GM19397 (cell line): ENCODE data around the gene CDKAL1.

Experiments used
- ATAC-seq: cut with Tn5 transposase; IDR thresholded peaks from one replicate; pipeline ENCODE4 v1.9.1; 2021; ENCODE audit warnings: mild to moderate bottlenecking, moderate library complexity; ENCODE audit not compliant: unreplicated experiment

CDKAL1 gene

DNA sequence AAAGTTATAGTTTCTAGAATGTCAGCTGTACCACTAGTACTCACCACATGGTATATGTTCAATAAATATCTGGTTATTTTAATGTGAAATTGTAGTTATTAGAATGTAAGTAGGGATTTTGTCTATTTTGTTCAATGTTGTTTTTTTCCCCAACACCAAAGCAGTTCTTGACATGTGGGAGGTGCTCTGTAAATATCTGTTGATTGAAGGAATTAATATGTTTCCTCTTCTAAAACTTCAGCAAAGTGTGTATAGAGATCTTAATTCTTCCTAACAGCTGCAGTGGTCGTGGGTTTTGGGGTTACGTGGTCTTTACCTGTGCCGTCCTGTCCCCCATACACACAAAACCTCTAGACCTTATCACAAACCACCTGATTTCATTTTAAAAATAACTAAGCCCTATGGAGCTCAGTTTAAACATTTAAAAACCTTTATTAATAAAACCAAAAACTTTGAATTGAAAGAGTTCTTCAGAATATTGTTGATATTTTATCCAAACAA, 587.4 kb downstream of the CDKAL1 start:
- ATAC-seq: no peak

DNA sequence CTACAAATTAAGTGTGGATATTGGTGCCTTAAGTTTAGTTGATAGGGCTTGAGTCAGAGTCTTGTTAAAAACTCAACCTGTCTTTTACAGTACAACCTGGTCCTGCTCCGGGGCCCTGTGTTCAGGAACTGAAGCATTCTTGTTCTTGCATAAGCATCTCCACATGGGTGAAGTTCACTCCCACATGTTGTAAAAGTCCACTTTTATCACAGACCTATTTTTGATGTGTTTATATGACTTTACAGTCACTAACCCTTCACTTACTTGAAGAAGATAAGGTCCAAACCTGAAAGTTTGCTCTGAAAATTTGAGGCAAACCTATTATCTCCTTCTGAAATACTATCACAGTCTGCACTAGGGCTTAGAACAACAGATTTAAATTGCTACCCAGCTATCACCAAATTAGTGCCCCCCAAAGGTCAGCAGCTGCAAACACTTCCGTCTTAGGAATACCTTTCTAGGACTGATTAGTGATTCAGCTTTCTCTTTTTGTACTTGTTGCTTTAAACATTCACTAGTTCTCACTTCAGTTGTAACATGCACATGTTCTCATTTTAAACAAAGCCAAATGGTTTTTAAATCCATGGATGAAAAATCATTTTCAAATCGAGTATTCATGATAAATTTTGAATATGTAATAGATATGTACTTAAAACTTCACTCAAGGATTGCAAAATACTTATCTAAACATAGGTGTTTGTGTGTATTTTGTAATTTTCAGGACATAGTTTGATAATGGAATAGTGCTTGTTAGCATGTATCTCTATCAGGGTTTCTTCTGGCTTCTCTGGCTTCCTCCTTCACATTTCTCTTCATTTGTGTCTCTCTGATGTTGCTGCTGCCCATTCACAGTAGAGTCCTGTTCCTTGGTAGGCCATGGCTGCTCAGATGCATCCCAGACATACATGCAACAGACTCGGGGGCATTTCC, 589.5 kb downstream of the CDKAL1 start:
- no peak for ATAC-seq

DNA sequence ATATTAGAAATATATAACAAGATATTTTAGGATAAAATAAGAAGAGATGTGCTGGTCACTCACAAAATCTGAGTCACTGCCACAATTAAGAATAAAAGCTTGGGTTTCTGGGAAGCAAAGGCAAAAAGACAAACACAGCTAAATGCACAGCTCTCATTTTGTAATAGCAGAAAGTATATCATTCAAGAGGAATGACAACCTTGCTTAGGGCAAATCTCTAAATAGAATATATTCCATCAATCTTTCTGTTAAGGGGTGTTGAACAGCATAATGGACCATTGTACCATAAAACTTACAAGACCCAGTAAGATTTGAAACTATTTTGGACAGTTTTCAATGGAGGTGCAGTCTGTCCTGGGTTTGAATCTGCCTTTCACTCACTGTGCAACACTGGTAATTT, 594.3 kb downstream of the CDKAL1 start:
- ATAC-seq: no peak

DNA sequence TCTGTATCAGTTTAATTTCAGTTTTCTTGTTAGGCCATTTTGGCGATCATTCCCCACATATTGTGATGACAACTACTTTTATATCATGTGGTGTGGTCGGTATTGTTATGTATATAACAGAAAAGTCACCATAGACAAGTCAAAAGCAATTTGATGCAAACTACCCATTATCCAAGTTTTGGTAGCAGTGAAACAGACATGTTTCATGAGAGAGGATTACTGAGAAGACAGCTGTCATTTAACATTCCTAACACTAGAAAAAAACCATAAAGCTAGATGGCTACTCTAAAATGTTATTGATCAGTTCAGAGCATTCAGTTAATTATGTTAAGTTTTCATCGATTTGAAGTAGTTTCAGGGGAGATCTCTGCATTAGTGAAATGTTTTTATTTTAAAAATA, 597.1 kb downstream of the CDKAL1 start:
- no peak for ATAC-seq

DNA sequence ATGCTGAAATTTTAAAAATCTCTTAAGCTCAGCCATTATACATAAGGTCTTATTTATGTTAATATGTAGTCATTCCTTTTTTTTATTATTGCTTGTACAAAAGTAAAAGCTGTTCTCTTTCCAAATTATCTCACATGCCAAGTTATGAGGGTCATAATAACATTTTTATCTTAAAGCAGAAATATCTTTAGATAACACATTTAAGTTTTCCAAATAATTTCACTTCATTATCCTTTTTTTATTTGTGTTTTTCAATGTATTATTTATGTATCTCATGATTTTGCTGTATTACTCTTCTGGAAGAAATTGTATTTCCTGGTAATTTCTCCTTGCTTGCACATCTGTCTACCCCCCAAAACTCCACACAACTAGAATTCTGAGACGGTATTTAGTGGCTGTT, 598.2 kb downstream of the CDKAL1 start:
- no peak for ATAC-seq

DNA sequence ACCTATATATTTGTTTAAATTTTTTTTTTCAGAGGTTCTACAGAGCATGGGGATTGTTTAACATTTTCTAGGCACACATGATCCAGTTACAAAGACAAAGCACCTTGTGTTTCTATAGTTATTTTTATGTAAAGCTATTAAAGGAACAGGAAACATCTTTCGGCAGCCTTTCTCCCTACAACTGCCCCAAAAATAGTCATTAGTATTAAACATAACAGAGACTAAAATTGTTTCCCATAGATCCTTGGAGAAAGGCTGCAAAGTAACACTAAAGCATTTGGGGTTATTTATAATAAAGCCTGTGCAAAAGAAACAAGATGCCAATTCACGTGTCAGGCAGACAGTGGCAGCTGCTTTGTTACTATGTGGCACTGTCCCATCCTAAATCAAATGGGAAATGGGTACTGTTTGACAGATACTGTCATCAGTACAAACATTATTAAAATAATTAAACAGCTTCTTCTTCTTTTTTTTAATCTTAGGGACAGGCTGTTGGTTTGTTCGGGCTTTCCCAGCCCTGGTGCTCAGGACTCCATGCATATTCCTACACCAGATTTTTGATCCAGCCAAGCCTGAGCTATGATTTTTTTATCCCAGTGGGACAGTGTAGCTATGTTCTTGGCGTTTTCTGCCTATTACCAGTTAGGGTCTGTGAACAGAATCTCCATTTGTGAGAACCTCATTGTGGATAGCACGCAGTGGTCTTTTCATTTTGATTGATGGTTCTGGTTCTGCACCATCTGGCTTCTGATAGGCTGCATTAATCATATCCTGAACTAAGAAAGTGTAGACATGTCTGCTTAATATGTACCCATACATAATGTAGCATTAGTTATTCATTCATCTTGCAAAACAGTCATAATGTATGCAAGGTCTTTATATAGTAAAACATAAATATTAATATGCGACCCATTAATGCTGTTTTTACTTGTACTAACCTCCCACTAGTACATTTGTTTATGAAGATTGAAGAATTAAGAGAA, 598.9 kb downstream of the CDKAL1 start:
- no peak for ATAC-seq

DNA sequence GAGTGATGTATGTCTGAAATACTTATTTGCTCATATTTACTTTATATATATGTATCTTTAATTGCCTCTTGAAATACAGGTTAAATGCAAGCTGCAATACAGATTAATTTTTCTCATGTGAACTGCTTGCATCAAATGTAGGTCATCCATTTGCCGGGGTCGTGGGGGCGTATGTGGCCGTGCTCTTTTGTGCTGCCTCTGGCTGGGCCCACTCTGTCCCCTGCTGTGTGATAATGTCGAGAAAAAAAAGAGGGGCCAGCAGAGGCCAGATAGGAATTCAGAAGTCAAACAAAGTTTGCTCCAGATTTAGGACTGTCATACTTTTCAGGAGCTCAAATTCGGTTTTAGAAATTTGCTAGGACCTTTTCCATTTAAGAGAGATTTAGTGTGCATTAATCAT, 599.6 kb downstream of the CDKAL1 start:
- ATAC-seq: no peak

DNA sequence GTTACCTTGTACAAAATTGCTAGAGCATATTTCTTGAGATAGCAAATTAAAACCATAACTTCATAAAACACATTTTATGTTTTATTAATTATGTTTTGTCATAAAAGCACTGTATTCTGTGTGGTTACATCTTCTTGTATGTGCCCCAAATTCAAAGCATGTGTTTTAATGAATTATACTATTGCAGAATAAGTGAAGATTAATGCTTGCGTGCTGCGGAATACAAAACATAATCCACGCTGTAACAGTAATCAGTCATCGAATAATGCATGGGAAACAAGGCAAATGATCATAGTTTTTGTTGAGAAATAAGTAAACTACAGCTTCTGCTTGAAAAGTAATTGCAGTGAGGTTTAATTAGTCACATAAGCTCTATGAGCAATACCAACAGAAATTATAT, 600.1 kb downstream of the CDKAL1 start:
- no peak for ATAC-seq

DNA sequence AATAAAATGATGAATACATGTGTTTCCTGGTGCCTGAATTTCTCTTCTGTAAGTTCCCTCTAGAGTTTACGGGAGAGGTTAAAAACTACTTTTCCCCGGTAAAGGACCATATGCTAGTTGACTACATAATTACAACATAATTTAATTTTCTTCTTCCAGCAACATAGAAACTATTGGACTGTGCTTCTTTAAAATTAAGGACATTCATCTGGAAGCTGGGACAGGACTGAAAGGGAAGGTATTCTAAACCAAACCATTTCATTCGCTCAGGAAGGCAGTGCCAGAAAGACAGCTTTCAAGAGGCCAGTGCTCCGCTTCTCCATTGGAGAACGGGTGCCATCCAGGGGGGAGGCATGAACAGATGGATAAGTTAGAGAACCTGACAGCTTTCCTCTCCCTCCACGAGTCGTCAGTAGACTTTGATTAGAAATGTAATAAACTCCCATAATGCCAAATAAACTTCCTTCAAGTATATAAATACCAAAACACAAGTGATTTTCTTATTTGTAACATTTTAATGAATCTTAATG, 601.3 kb downstream of the CDKAL1 start:
- ATAC-seq: no peak

DNA sequence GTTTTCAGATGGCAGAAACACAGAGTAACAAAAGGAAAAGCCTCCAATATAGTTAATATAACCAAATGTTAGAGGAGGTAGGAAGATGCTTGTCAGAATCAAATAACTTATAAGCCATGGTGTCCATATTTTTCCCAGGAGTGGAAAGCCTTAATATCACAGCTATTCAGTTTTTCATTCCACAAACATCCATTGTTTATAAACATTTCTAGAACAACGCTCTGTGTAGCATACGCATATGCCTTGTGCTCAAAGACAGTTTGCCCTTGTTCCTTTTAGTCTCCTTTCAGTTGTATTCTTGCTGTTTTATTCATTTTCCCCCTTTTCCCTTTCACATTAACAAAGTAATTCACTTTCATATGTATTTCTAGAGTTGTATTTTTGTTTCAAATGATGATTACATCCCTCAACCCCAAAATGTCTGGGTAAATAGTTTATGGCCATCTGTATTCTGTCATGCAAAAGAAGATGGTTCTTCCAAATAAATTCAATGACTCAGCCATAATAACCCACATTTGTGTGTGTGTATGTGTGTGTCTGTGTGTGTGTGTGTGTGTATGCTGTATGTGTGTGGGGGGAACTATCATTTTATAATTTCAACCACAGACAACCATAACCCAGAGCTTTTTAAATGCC, 603.6 kb downstream of the CDKAL1 start:
- ATAC-seq: no peak

DNA sequence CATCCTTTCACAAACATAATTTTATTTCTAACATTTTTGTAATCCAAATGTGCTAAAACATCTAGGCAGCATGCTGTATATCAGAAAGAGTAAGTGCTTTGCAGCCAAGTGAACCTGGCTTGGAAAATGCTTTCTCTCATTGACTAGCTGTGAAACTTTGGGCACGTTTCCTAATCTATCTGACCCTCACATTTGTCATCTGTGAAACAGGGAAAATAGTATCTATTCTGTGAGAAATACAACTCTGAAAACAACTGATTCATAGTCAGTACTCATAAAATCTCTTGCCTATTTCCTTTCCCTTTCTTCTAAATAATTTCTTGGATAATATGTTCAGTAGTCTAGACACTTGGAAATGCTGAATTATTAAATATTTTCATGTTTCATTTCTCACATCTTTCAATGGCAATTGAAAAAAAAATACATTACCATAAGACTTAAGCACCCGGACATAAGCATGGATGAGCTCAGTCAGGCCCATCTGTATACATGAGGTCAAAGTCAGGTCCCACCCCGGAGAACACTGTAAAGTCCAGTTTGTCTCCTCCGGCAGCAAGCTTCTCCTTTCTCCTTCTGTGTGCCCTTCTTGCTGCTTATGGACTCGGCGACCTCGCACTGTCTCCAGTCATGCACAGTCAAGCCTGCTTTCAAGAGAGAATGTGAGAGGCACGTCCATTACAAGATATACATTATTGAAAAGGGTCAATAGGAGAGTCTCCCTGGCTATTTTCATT, 604.2 kb downstream of the CDKAL1 start:
- no peak for ATAC-seq

DNA sequence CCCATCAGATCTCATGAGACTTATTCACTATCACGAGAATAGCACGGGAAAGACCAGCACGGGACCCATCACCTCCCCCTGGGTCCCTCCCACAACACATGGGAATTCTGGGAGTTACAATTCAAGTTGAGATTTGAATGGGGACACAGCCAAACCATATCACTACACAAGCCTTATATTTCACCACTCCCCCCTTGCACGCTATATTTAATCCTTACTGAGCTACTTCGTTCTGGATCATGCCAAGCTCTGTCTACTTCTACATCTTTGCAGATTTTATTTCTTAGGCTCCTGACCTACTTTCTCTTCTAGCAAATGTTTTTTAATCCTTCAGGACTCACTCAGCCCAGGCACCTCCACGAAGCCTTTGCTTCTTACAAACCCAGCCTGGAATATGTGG, 606.7 kb downstream of the CDKAL1 start:
- ATAC-seq: no peak

DNA sequence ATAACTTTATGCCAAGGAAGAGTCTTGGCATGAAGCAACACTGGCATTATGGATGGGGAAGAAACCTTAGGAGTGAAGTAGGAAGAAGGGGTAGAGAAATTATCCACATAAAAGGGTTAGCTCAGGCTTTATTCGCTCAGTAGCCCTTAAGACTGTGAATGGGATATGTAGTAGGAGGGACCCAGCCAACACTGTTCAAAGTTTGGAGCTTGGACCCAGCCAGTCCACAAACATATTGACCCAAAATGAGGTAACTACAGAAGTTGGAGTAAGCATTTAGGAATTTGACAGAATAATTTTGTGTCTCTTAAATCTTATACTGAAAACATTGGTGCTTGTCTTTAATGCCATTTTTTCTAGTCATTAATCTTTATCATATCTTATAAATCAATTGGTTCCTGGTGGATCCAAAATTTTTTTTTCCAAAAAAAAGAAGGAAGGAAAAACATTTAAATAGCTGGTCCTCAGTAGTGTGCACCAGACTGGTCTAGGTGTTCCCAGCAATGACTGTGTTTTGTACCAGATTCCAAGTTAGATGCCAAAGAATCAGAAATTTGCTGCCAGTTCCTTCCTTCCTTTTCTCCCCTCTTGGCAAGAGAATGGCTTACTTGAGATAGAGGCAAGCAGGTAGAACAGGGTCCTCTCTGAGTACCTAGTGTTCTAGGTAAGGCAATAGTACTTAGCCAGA, 607.5 kb downstream of the CDKAL1 start:
- ATAC-seq: no peak

DNA sequence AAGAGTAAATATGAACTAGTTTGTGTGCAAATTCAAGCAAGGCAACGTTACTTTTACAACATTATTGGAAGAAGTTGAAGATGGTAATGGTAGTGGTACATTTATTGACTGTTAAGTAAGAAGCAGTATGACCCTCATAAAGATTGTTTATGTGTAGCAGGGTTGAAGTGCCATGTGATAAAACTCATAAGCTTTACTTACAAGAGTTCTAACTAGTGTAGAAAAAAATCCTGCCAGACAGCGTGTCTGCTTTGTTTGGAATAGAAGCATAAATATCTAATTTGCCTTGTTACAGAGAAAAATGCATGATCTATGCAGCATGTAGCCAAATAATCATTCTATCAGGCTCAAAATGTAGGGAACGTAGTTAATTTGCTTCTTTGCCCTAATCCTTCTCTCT, 608.5 kb downstream of the CDKAL1 start:
- no peak for ATAC-seq

DNA sequence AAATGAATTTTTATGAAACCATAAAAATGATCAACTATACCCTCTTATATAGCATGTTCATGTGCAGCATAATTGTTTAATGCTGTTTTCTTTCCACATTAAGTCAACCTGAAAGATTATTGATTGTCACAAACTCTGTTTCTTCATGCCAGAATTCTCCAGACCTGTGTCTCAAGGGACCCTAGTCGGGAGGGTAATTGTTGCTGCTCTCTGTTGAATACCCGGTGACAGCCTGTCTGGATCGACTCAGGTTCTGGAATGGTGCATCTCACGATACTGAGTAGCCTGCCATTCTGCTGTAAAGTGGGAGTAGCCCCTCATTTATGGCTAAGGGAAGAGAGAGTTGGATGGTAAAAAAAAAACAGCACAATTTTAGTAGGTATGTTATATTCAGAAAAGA, 609.4 kb downstream of the CDKAL1 start:
- no peak for ATAC-seq

DNA sequence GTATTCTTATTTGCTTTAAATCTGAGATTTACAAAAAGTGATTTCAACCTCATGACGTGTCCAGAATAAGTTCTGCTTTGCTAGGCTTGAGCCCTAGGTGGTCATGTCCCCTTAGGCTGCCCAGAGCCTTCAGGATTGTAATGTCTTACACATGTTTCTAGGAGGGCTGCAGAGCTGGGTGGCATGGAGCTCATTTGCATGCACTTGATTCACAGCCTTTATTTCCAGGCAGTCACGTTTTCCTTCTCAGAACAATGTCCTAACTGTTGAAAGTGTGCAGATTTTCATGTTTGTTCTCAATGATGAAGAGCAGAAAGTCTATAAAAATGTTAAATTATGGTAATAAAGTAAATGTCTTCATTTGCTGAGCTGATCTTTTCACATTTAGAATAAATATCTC, 610.7 kb downstream of the CDKAL1 start:
- ATAC-seq: no peak

DNA sequence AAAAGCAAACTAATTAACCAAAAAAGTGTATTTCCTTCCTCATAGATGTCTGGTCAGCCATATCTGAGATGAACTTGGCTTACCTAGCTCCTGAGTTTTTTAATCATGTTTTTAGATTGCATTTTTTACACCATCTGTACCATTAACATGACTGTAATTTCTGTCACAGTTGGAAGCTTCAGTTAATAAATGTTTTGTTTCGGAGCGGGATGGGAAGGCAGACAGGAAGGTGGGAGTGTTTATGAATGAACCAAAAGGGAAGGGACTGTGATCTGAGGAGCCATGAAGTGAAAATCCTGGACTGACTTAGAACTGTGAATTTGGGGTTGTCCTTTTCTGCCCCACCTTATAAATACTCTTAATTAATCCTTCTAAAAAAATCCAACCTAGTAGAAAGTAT, 613.7 kb downstream of the CDKAL1 start:
- ATAC-seq: no peak

DNA sequence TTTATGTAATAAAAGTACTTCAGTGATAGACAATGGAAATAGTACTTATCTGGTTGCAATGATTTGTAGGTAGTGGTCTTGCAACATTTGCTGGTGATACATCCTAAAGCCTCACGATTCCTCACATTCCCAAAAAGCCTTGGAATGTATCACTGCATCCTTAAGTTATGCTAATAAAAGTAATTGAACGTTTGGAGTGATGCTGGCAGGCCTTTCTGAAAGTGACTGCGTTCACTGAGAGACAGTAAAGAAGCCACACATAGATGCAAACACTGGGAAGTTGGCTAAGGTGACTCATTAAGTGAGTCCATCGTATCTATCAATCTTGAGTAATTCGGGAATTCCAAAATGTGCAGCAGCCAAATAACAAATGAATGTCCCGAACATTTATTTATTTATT, 615.2 kb downstream of the CDKAL1 start:
- ATAC-seq: no peak

DNA sequence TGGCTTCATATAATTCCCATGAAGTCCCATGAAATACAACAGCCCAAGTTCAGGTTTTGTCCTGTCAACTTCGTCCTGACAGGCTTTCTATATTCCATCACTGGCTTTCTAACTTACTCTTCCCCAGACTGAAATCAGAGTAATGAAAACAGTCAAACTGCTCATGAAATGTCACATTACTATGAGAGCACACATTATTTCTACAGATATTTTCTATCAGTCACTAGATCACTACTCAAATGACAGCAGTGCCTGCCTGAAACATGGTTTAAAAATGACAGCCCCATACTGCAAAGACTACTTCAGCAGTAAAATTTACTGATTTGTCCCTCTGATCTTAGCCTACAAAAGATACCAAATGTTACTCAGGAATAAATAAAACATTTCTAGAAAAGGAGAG, 616.4 kb downstream of the CDKAL1 start:
- no peak for ATAC-seq

DNA sequence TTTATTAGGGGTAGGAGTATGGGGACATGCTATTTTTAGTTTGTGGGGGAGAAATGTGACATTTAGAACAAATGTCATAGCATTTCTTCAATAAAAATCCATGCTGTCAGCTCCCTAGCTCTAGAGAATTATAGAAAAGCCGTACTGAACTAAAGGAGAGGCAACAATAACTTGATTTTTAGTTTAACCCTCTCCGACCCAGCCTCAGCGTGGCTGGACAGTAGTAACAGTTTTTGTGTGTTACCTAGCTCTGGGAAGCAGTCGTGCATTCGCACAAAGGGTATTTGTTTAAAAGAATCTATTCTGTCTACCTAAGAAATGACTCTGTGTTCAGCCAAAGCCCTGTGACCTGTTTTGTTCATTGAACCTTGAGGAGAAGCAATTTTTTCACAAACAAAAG, 616.9 kb downstream of the CDKAL1 start:
- ATAC-seq: no peak
